Measurements from ENCODE around the gene STX17.
"Not testable (repeated sequence)": the region's sequence is repeated elsewhere in the genome, so short reads cannot be mapped to it uniquely, and the experiment has no call there.

Gene STX17

GRCh38 chr9:99973455-99973854 is 67.0 kb downstream of the STX17 start:
- ATAC-seq = no peak

GRCh38 chr9:99977033-99977792 is 70.8 kb downstream of the STX17 start:
- no peak for ATAC-seq

GRCh38 chr9:99978221-99978620 is 71.8 kb downstream of the STX17 start:
- no peak for ATAC-seq

GRCh38 chr9:99980598-99980997 is 74.1 kb downstream of the STX17 start:
- no peak for ATAC-seq

- no peak for ATAC-seq
Observed at GRCh38 chr9:99986642-99987041, 80.2 kb downstream of the STX17 start.

- ATAC-seq = not testable (repeated sequence)
Observed at GRCh38 chr9:99990508-99990907, 84.1 kb downstream of the STX17 start.

GRCh38 chr9:99998266-99998665 is 91.8 kb downstream of the STX17 start:
- ATAC-seq = no peak

- ATAC-seq = no peak
Observed at GRCh38 chr9:99998866-99999265, 92.4 kb downstream of the STX17 start.

- no peak for ATAC-seq
Observed at GRCh38 chr9:99999797-100000196, 93.3 kb downstream of the STX17 start.

- no peak for ATAC-seq
Observed at GRCh38 chr9:100011062-100011681, 104.7 kb downstream of the STX17 start.

- ATAC-seq = no peak
Observed at GRCh38 chr9:100012279-100012678, 105.8 kb downstream of the STX17 start.

GRCh38 chr9:100013573-100013972 is 107.1 kb downstream of the STX17 start:
- no peak for ATAC-seq

- ATAC-seq = no peak
Observed at GRCh38 chr9:100014846-100015245, 108.4 kb downstream of the STX17 start.

GRCh38 chr9:100019541-100019940 is 113.1 kb downstream of the STX17 start:
- no peak for ATAC-seq
